ENCODE results near the gene CAMK2D.

- TF ChIP-seq CTCF (conservative IDR thresholded peaks at IDR 0.05), result no peak
- no peak for TF ChIP-seq EZH2 (IDR thresholded peaks at IDR 0.05; ENCODE audit: low read depth)
Observed at GRCh38 chr4:113809311-113809710, 47.8 kb upstream of the CAMK2D start.

All from PC-9 (cell line).